A673 (cell line): ENCODE measurements around the gene TRPT1. TPM values are rescaled to one million over a fixed set of nuclear protein-coding genes. Genes with fewer than 3 reads are reported as not detected.

ENCODE experiments used
- BruUV-seq: library from RNA; stranded (reverse); fragments of 400-500 nt; replicated peaks from 2 replicates; lab custom pipeline; 2021; lab: Mats Ljungman, UMichigan
- CTCF ChIA-PET: fragments of 300-600 bp; sonication (Branson Sonifier 250); formaldehyde crosslinking; loops from one replicate; lab custom pipeline; 2022; ENCODE audit warnings: antibody characterized with exemption; lab: Charles Lee
- POLR2A ChIA-PET: fragments of 300-600 bp; sonication (Branson Sonifier 250); formaldehyde crosslinking; loops from one replicate; lab custom pipeline; 2022; ENCODE audit warnings: antibody characterized with exemption; ENCODE audit not compliant: low non-redundant PET; lab: Charles Lee
- DNase-seq: peaks from one replicate; pipeline ENCODE4 v3.0.0-alpha.2; 2015; ENCODE audit warnings: low spot score
- H3K27ac ChIP-seq: fragments of 200-600 bp; sonication (generic); 2 replicates; pipeline ENCODE4 v1.5.1; 2016; ENCODE audit warnings: mixed run types, low read depth, mild to moderate bottlenecking, mixed read lengths, antibody characterized with exemption, low read length; ENCODE audit not compliant: poor library complexity, severe bottlenecking
- H3K27me3 ChIP-seq: fragments of 200-600 bp; sonication (generic); replicated peaks from 2 replicates; pipeline ENCODE4 v1.6.1; 2017; ENCODE audit warnings: mixed run types, low read depth, mild to moderate bottlenecking, mixed read lengths, antibody characterized with exemption, low read length; ENCODE audit not compliant: insufficient read depth, poor library complexity
- H3K36me3 ChIP-seq: fragments of 200-600 bp; sonication (generic); 2 replicates; pipeline ENCODE4 v1.6.1; 2016; ENCODE audit warnings: mixed run types, mild to moderate bottlenecking, mixed read lengths, antibody characterized with exemption, low read length; ENCODE audit not compliant: insufficient read depth, poor library complexity, severe bottlenecking
- H3K4me1 ChIP-seq: fragments of 200-600 bp; sonication (generic); 2 replicates; pipeline ENCODE4 v1.6.1; 2017; ENCODE audit warnings: mixed run types, mild to moderate bottlenecking, mixed read lengths, antibody characterized with exemption, low read length; ENCODE audit not compliant: insufficient read depth, poor library complexity, severe bottlenecking
- H3K4me3 ChIP-seq: fragments of 200-600 bp; sonication (generic); 2 replicates; pipeline ENCODE4 v1.5.1; 2016; ENCODE audit warnings: low read depth, mixed run types, mild to moderate bottlenecking, mixed read lengths, low read length; ENCODE audit not compliant: poor library complexity, severe bottlenecking
- H3K9me3 ChIP-seq: fragments of 200-600 bp; sonication (generic); 2 replicates; pipeline ENCODE4 v1.6.1; 2016; ENCODE audit warnings: mixed run types, low read depth, mild to moderate bottlenecking, mixed read lengths, antibody characterized with exemption, low read length; ENCODE audit not compliant: poor library complexity, severe bottlenecking
- EZH2 ChIP-seq: fragments of 200-600 bp; sonication (generic); IDR thresholded peaks from 2 replicates; pipeline ENCODE4 v1.6.1; 2017; ENCODE audit warnings: borderline replicate concordance, low read depth, mild to moderate bottlenecking, mixed read lengths, antibody characterized with exemption, low read length; ENCODE audit not compliant: poor library complexity, severe bottlenecking
- intact Hi-C: fragments of 100-400 bp; cut with micrococcal nuclease; formaldehyde crosslinking; loops from one replicate; pipeline ENCODE4 v1.10.0; 2022; ENCODE audit not compliant: unreplicated experiment
- total RNA-seq: library from RNA; stranded (reverse); gene quantifications from 2 replicates; pipeline ENCODE4 v1.2.3, GENCODE V29; 2021
- TF ChIP-seq, protein P1 (sequence below): fragments of 300-800, 200-600 bp; sonication (generic); conservative IDR thresholded peaks from 2 replicates; pipeline ENCODE4 v1.5.1; 2017; ENCODE audit warnings: low read depth, mild to moderate bottlenecking, antibody characterized with exemption, low read length, moderate library complexity, mixed read lengths

Gene TRPT1
- total RNA-seq, 1 experiment from 2014 or later = 43.6 TPM

DNA sequence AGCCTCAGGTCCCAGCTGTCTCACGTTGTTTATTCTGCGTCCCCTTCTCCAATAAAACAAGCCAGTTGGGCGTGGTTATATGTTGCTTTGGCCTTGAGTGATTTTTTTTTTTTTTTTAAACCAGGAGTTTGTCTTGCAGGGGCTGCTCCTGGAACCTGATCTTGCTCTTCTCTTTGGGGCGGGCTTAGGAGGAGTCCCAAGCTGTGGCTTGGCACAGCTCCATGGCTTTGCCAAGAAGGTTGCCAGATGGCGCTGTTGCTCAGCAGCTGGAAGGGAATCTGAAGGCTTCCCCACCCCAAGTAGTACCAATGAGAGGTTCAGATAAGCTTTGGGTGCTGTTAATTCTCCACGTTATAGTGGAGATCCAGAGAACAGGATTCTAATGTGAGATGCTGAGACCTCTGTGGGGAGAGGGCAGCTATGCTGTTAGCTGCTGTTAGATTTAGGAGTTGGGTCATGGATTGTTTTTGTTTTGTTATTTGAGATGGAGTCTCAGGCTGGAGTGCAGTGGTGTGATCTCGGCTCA lies 21.5 kb downstream of the TRPT1 start:
- Histone ChIP-seq H3K27me3 (no peaks in the 10 kb centered on the region), H3K27ac (peak overlapping the region; percentile 93), H3K4me3 (no peak overlapping the region), H3K36me3 (peaks cover 59% of the 10 kb centered on the region), H3K4me1 (peaks cover 59% of the 10 kb centered on the region), H3K9me3 (no peaks in the 10 kb centered on the region)
- DNase-seq = peak; percentile 100
- intact Hi-C loops = loop anchor here (1.0 to 2.0 kb wide), 2 partner anchors 97 to 150 kb away; no protein-coding TSS in a partner anchor
- POLR2A ChIA-PET = interaction anchor here (0.6 to 2.4 kb wide), 3 partner anchors 19 to 211 kb away, joined by 3 to 6 read pairs (median 4); partner anchors contain the start of gene STIP1
- BruUV-seq = no TSS peak
- TF ChIP-seq, protein P1, sequence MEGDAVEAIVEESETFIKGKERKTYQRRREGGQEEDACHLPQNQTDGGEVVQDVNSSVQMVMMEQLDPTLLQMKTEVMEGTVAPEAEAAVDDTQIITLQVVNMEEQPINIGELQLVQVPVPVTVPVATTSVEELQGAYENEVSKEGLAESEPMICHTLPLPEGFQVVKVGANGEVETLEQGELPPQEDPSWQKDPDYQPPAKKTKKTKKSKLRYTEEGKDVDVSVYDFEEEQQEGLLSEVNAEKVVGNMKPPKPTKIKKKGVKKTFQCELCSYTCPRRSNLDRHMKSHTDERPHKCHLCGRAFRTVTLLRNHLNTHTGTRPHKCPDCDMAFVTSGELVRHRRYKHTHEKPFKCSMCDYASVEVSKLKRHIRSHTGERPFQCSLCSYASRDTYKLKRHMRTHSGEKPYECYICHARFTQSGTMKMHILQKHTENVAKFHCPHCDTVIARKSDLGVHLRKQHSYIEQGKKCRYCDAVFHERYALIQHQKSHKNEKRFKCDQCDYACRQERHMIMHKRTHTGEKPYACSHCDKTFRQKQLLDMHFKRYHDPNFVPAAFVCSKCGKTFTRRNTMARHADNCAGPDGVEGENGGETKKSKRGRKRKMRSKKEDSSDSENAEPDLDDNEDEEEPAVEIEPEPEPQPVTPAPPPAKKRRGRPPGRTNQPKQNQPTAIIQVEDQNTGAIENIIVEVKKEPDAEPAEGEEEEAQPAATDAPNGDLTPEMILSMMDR = peak; percentile 98
- no peak for TF ChIP-seq EZH2
- CTCF ChIA-PET = interaction anchor here (0.5 to 4.6 kb wide), 23 partner anchors 8 to 484 kb away, joined by 3 to 33 read pairs (median 5); partner anchors contain the start of genes CATSPERZ, PLCB3, PPP1R14B and STIP1

DNA sequence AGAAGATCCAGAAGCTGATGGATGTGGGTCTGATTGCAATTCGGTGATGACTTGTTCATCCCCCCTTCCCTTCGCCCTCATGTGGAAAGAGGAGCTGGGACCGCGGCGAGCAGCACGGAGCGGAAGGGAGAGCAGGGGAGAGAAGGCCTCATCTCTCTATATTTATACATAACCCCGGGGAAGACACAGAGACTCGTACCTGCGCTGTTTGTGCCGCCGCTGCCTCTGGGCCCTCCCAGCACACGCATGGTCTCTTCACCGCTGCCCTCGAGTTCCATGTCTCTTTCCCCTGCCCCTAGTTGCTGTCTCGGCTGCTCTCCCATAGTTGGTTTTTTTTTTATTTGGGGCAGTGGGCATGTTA lies 21.9 kb downstream of the TRPT1 start:
- H3K36me3 ChIP-seq = peaks cover 63% of the 10 kb centered on the region
- intact Hi-C loops = loop anchor here (1.0 to 2.0 kb wide), 2 partner anchors 97 to 151 kb away; no protein-coding TSS in a partner anchor
- no peak overlapping the region for H3K4me3 ChIP-seq
- ChIA-PET CTCF (interaction anchor here (0.5 to 4.6 kb wide), 19 partner anchors 9 to 485 kb away, joined by 3 to 33 read pairs (median 5); partner anchors contain the start of genes CATSPERZ, PLCB3, PPP1R14B and STIP1), POLR2A (interaction anchor here (2.4 kb wide), 1 partner anchor 18 kb away, joined by 6 read pairs; the partner anchor contains the start of gene STIP1)
- H3K27me3 ChIP-seq = no peaks in the 10 kb centered on the region
- H3K27ac ChIP-seq = peak overlapping the region; percentile 74
- no peak for DNase-seq
- H3K4me1 ChIP-seq = peaks cover 54% of the 10 kb centered on the region
- H3K9me3 ChIP-seq = no peaks in the 10 kb centered on the region
- TF ChIP-seq, protein P1 = no peak
- TF ChIP-seq EZH2 = no peak
- TSS peak; percentile 94 for BruUV-seq

GRCh38 chr11:64203421-64204079 lies 22.4 kb downstream of the TRPT1 start:
- BruUV-seq = no TSS peak
- intact Hi-C loops = loop anchor here (1.0 to 2.0 kb wide), 2 partner anchors 98 to 151 kb away; no protein-coding TSS in a partner anchor
- Histone ChIP-seq H3K27ac (peak overlapping the region; percentile 74), H3K4me1 (peaks cover 49% of the 10 kb centered on the region), H3K9me3 (no peaks in the 10 kb centered on the region), H3K27me3 (no peaks in the 10 kb centered on the region), H3K4me3 (no peak overlapping the region), H3K36me3 (peaks cover 68% of the 10 kb centered on the region)
- ChIA-PET POLR2A (no interaction called here), CTCF (interaction anchor here (0.8 to 4.6 kb wide), 5 partner anchors 18 to 449 kb away, joined by 3 to 33 read pairs (median 7); partner anchors contain the start of genes CATSPERZ and STIP1)
- TF ChIP-seq, protein P1 = no peak
- no peak for DNase-seq
